Neural cell (in vitro differentiated cells): ENCODE measurements around the gene OSTC. TPM values are rescaled to one million over a fixed set of nuclear protein-coding genes. Genes with fewer than 3 reads are reported as not detected.

Experiments used
- H2AFZ ChIP-seq: fragments of 200-600, 300-800 bp; sonication (generic), shearing (Covaris generic); 2 replicates; pipeline ENCODE4 v1.6.0; 2014; ENCODE audit warnings: low read depth, mild to moderate bottlenecking, antibody characterized with exemption, low read length, moderate library complexity
- H3F3A ChIP-seq: fragments of 200-600 bp; shearing (Covaris generic); 2 replicates; pipeline ENCODE4 v1.6.1; 2016; ENCODE audit warnings: mild to moderate bottlenecking, moderate library complexity, mixed read lengths, antibody characterized with exemption, low read length; ENCODE audit not compliant: insufficient read depth, poor library complexity, severe bottlenecking
- H3K27ac ChIP-seq: fragments of 200-600, 300-800 bp; sonication (generic), shearing (Covaris generic); 2 replicates; pipeline ENCODE4 v1.5.1; 2014; ENCODE audit warnings: mild to moderate bottlenecking, low read length, moderate library complexity
- H3K27me3 ChIP-seq: fragments of 300-800, 200-600 bp; sonication (generic), shearing (Covaris generic); 2 replicates; pipeline ENCODE4 v1.6.0; 2014; ENCODE audit warnings: mild to moderate bottlenecking, low read depth, low read length, moderate library complexity; ENCODE audit not compliant: insufficient read depth
- H3K36me3 ChIP-seq: fragments of 300-800, 200-600 bp; sonication (generic), shearing (Covaris generic); 2 replicates; pipeline ENCODE4 v1.5.1; 2014; ENCODE audit warnings: mild to moderate bottlenecking, antibody characterized with exemption, low read length, moderate library complexity; ENCODE audit not compliant: insufficient read depth
- H3K4me2 ChIP-seq: fragments of 300-800, 200-600 bp; sonication (generic), shearing (Covaris generic); 2 replicates; pipeline ENCODE4 v1.6.0; 2014; ENCODE audit warnings: mild to moderate bottlenecking, low read length
- H3K4me3 ChIP-seq: fragments of 300-800, 200-600 bp; sonication (generic), shearing (Covaris generic); 2 replicates; pipeline ENCODE4 v1.5.1; 2014; ENCODE audit warnings: mild to moderate bottlenecking, low read length, moderate library complexity
- H3K79me2 ChIP-seq: fragments of 200-600 bp; shearing (Covaris generic); replicated peaks from 2 replicates; pipeline ENCODE4 v1.6.0; 2014; ENCODE audit warnings: mild to moderate bottlenecking, low read length, moderate library complexity; ENCODE audit not compliant: insufficient read depth
- H3K9ac ChIP-seq: fragments of 300-800, 200-600 bp; sonication (generic), shearing (Covaris generic); 2 replicates; pipeline ENCODE4 v1.6.1; 2016; ENCODE audit warnings: mild to moderate bottlenecking, low read length, mixed read lengths
- H3K9me2 ChIP-seq: fragments of 200-600 bp; shearing (Covaris generic); 2 replicates; pipeline ENCODE4 v1.6.1; 2016; ENCODE audit warnings: mild to moderate bottlenecking, low read length, mixed read lengths; ENCODE audit not compliant: insufficient read depth
- H3K9me3 ChIP-seq: fragments of 200-600, 300-800 bp; sonication (generic), shearing (Covaris generic); 2 replicates; pipeline ENCODE4 v1.6.1; 2016; ENCODE audit warnings: mild to moderate bottlenecking, mixed run types, low read length, moderate library complexity, mixed read lengths
- H4K20me1 ChIP-seq: fragments of 200-600 bp; shearing (Covaris generic); 2 replicates; pipeline ENCODE4 v1.6.1; 2016; ENCODE audit warnings: mild to moderate bottlenecking, mixed run types; ENCODE audit not compliant: insufficient read depth
- EP300 ChIP-seq: fragments of 450-650 bp; conservative IDR thresholded peaks from 2 replicates; pipeline ENCODE4 v1.6.1; 2014; ENCODE audit warnings: antibody characterized with exemption, mild to moderate bottlenecking, moderate library complexity; ENCODE audit not compliant: poor library complexity, severe bottlenecking
- EZH2 ChIP-seq: fragments of 200-600, 300-800 bp; shearing (Covaris generic), sonication (generic); IDR thresholded peaks from 2 replicates; pipeline ENCODE4 v1.6.1; 2014; ENCODE audit warnings: antibody characterized with exemption, low read length, borderline replicate concordance, mild to moderate bottlenecking; ENCODE audit not compliant: insufficient read depth, poor library complexity, severe bottlenecking
- MXI1 ChIP-seq: fragments of 450-650 bp; conservative IDR thresholded peaks from 2 replicates; pipeline ENCODE4 v1.6.1; 2014; ENCODE audit warnings: antibody characterized with exemption, mild to moderate bottlenecking; ENCODE audit not compliant: poor library complexity, severe bottlenecking
- POLR2AphosphoS5 ChIP-seq: IDR thresholded peaks from 2 replicates; pipeline ENCODE4 v1.6.1; 2012
- RAD21 ChIP-seq: fragments of 450-650 bp; conservative IDR thresholded peaks from 2 replicates; pipeline ENCODE4 v1.6.1; 2014; ENCODE audit warnings: antibody characterized with exemption, mild to moderate bottlenecking, moderate library complexity
- SMC3 ChIP-seq: fragments of 450-650 bp; conservative IDR thresholded peaks from 2 replicates; pipeline ENCODE4 v1.6.1; 2014; ENCODE audit warnings: antibody characterized with exemption, mild to moderate bottlenecking, moderate library complexity; ENCODE audit not compliant: poor library complexity
- TAF1 ChIP-seq: IDR thresholded peaks from 2 replicates; pipeline ENCODE4 v1.6.1; 2012; ENCODE audit warnings: low read depth
- polyA plus RNA-seq: library from polyadenylated mRNA; depleted of rRNA; stranded (reverse); fragments of >200 nt; gene quantifications from 2 replicates; pipeline ENCODE4 v1.2.3, GENCODE V29; 2014
- TF ChIP-seq, protein P1 (sequence below): IDR thresholded peaks from 2 replicates; pipeline ENCODE4 v1.6.1; 2012; ENCODE audit warnings: borderline replicate concordance
- TF ChIP-seq, protein P2 (sequence below): fragments of 450-650 bp; IDR thresholded peaks from 2 replicates; pipeline ENCODE4 v1.5.1; 2014; ENCODE audit warnings: antibody characterized with exemption, mild to moderate bottlenecking, moderate library complexity; ENCODE audit not compliant: poor library complexity, severe bottlenecking

OSTC gene
- polyA plus RNA-seq, 1 donor from 2014 or later = 128 TPM

- Histone ChIP-seq H4K20me1 (no peaks in the 10 kb centered on the region), H3K27me3 (no peaks in the 10 kb centered on the region), H3K36me3 (no peaks in the 10 kb centered on the region), H3F3A (no peaks in the 10 kb centered on the region), H3K79me2 (no peaks in the 10 kb centered on the region), H3K9me3 (no peaks in the 10 kb centered on the region), H3K4me3 (no peak overlapping the region), H2AFZ (no peak overlapping the region), H3K4me2 (no peak overlapping the region), H3K27ac (no peak overlapping the region), H3K9me2 (no peaks in the 10 kb centered on the region), H3K9ac (no peak overlapping the region)
- TF ChIP-seq SMC3 (no peak), MXI1 (no peak), RAD21 (no peak), EZH2 (no peak), POLR2AphosphoS5 (no peak), EP300 (no peak), TAF1 (no peak)
- TF ChIP-seq, protein P1, sequence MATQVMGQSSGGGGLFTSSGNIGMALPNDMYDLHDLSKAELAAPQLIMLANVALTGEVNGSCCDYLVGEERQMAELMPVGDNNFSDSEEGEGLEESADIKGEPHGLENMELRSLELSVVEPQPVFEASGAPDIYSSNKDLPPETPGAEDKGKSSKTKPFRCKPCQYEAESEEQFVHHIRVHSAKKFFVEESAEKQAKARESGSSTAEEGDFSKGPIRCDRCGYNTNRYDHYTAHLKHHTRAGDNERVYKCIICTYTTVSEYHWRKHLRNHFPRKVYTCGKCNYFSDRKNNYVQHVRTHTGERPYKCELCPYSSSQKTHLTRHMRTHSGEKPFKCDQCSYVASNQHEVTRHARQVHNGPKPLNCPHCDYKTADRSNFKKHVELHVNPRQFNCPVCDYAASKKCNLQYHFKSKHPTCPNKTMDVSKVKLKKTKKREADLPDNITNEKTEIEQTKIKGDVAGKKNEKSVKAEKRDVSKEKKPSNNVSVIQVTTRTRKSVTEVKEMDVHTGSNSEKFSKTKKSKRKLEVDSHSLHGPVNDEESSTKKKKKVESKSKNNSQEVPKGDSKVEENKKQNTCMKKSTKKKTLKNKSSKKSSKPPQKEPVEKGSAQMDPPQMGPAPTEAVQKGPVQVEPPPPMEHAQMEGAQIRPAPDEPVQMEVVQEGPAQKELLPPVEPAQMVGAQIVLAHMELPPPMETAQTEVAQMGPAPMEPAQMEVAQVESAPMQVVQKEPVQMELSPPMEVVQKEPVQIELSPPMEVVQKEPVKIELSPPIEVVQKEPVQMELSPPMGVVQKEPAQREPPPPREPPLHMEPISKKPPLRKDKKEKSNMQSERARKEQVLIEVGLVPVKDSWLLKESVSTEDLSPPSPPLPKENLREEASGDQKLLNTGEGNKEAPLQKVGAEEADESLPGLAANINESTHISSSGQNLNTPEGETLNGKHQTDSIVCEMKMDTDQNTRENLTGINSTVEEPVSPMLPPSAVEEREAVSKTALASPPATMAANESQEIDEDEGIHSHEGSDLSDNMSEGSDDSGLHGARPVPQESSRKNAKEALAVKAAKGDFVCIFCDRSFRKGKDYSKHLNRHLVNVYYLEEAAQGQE = no peak
- TF ChIP-seq, protein P2, sequence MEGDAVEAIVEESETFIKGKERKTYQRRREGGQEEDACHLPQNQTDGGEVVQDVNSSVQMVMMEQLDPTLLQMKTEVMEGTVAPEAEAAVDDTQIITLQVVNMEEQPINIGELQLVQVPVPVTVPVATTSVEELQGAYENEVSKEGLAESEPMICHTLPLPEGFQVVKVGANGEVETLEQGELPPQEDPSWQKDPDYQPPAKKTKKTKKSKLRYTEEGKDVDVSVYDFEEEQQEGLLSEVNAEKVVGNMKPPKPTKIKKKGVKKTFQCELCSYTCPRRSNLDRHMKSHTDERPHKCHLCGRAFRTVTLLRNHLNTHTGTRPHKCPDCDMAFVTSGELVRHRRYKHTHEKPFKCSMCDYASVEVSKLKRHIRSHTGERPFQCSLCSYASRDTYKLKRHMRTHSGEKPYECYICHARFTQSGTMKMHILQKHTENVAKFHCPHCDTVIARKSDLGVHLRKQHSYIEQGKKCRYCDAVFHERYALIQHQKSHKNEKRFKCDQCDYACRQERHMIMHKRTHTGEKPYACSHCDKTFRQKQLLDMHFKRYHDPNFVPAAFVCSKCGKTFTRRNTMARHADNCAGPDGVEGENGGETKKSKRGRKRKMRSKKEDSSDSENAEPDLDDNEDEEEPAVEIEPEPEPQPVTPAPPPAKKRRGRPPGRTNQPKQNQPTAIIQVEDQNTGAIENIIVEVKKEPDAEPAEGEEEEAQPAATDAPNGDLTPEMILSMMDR = no peak
Measured at GRCh38 chr4:108601532-108601931, 48.9 kb upstream of the OSTC start.

DNA sequence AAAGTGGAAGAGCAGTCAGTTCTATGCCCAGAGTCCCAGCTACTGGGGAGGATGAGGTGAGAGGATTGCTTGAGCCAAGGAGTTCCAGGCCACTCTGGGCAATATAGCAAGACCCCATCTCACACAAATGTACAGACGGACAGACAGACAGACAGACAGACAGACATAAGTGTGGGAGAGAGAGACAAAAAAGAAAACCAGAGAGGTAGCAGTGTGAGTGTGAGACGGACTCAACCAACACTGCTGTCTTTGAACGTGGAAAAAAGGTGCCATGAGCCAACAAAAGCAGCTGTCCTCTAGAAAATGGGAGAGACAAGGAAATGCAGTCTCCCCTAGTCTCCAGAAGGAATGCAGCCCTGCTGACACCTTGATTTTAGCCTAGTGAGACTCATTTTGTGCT, 48.2 kb upstream of the OSTC start:
- Histone ChIP-seq H3F3A (no peaks in the 10 kb centered on the region), H3K36me3 (no peaks in the 10 kb centered on the region), H3K9me2 (no peaks in the 10 kb centered on the region), H3K27ac (no peak overlapping the region), H3K4me3 (no peak overlapping the region), H3K4me2 (no peak overlapping the region), H3K9me3 (no peaks in the 10 kb centered on the region), H3K9ac (no peak overlapping the region), H3K27me3 (no peaks in the 10 kb centered on the region), H2AFZ (no peak overlapping the region), H3K79me2 (no peaks in the 10 kb centered on the region), H4K20me1 (no peaks in the 10 kb centered on the region)
- TF ChIP-seq EP300 = no peak
- TF ChIP-seq TAF1 = no peak
- TF ChIP-seq SMC3 = no peak
- TF ChIP-seq EZH2 = no peak
- TF ChIP-seq RAD21 = no peak
- no peak for TF ChIP-seq MXI1
- TF ChIP-seq, protein P1 = no peak
- no peak for TF ChIP-seq POLR2AphosphoS5
- TF ChIP-seq, protein P2 = no peak
